Fibroblast of pulmonary artery (primary cell): ENCODE results near the gene LAMTOR3.
"Not testable (repeated sequence)": the region's sequence is repeated elsewhere in the genome, so short reads cannot be mapped to it uniquely, and the experiment has no call there.

ENCODE experiments used
- DNase-seq: peaks from one replicate; pipeline ENCODE4 v3.0.0-alpha.2; 2010; ENCODE audit warnings: low read depth
- H3K4me3 ChIP-seq: replicated peaks from 2 replicates; pipeline ENCODE4 v1.5.1; 2011; ENCODE audit warnings: low read depth, mild to moderate bottlenecking, control low read depth, low read length, moderate library complexity
- TF ChIP-seq, protein P1 (sequence below): IDR thresholded peaks from 2 replicates; pipeline ENCODE4 v1.5.1; 2011; ENCODE audit warnings: mild to moderate bottlenecking, control low read depth, low read length, inconsistent platforms; ENCODE audit errors: missing control alignments

LAMTOR3 gene

DNA sequence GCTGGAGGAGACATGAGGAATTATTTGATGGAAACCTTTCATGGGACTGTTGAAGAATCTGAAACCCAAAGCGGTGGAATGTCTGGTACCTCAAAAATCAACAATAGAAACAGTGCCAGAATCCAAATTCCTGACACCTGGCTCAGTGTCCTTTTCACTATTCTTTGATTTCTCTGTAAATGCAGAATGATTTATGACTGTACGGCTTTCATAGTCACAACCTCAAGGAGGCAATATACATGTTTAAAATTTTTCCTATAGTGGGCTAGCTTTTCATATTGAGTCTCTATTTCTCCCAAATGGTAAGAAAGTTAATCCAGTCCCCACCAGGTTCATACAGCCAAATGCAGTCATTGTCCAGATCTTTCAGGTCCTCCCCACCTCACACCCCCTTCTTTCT, 58.3 kb downstream of the LAMTOR3 start:
- no peak overlapping the region for H3K4me3 ChIP-seq
- no peak for DNase-seq
- TF ChIP-seq, protein P1, sequence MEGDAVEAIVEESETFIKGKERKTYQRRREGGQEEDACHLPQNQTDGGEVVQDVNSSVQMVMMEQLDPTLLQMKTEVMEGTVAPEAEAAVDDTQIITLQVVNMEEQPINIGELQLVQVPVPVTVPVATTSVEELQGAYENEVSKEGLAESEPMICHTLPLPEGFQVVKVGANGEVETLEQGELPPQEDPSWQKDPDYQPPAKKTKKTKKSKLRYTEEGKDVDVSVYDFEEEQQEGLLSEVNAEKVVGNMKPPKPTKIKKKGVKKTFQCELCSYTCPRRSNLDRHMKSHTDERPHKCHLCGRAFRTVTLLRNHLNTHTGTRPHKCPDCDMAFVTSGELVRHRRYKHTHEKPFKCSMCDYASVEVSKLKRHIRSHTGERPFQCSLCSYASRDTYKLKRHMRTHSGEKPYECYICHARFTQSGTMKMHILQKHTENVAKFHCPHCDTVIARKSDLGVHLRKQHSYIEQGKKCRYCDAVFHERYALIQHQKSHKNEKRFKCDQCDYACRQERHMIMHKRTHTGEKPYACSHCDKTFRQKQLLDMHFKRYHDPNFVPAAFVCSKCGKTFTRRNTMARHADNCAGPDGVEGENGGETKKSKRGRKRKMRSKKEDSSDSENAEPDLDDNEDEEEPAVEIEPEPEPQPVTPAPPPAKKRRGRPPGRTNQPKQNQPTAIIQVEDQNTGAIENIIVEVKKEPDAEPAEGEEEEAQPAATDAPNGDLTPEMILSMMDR, result no peak

DNA sequence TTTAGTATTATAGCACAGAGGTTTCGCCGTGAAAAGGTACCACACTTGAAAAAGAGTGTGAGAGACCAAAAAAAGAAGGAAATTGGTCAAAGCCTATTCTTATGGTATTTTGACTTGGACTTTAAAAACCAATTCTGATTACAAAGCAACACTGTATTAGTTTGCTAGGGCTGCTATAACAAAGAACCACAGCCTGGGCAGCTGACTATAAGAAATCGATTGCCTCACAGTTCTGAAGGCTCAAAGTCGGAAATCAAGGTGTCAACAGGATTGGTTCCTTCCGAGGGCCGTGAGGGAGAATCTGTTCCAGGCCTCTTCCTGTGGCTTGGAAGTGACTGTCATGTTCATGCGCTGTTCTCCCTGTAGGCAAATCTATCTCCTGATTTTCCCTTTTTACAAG, 59.7 kb downstream of the LAMTOR3 start:
- DNase-seq, result no peak
- TF ChIP-seq, protein P1, result no peak
- H3K4me3 ChIP-seq, result no peak overlapping the region

DNA sequence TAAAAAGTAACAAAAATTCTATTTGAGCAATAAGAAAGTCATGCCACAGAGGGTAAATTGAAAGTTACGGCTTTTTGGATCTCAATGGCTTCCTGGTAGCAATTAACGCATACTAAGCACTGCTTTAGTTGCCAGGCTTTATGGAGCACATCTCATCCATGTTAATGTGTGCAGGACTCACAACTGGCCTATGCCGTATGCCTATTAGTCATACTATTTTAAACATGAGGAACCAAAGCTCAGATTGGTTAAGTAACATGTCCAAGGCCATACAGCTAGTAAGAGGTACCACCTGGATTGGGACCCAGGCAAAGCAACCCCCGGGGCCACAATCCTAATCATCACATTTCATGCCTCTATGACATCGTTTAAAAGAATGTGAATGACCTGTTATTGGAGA, 60.5 kb downstream of the LAMTOR3 start:
- H3K4me3 ChIP-seq, result no peak overlapping the region
- DNase-seq, result no peak
- TF ChIP-seq, protein P1, result no peak

DNA sequence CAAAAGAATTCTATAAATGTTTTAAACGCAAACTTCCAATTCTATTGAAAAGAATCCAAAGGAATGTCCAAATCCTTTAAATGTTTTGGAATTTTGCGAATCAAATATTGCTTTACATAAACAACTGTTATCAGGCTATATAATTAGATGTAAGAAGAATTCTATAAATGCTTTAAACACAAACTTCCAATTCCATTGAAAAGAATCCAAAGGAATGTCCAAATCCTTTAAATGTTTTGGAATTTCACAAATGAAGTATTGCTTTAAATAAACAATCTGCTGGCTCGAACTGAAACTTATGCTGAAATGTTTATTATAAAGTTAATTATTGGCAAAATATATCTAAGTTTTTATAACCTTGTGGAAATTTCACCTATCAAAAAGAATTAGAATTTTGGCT, 61.5 kb downstream of the LAMTOR3 start:
- H3K4me3 ChIP-seq, result no peak overlapping the region
- no peak for DNase-seq
- TF ChIP-seq, protein P1, result no peak

DNA sequence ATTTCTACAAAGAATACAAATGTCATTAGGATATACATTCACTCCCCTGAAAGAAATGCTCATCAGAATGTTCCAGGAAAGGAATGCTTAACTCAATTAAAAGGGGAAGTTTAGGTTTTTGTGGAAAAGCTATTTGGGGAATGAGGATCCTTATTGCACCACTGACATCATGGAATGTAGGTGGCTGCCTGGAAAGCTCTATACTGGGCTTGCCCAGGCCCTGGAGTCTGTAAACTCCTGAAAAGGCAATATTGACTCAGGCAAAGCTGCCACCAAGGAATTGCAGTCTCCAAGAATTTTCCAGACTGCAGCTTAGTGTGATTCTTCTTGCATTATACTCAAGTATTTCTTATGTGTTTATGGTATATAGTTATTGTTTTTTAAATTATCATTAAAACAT, 61.9 kb downstream of the LAMTOR3 start:
- TF ChIP-seq, protein P1, result no peak
- H3K4me3 ChIP-seq, result no peak overlapping the region
- DNase-seq, result no peak

DNA sequence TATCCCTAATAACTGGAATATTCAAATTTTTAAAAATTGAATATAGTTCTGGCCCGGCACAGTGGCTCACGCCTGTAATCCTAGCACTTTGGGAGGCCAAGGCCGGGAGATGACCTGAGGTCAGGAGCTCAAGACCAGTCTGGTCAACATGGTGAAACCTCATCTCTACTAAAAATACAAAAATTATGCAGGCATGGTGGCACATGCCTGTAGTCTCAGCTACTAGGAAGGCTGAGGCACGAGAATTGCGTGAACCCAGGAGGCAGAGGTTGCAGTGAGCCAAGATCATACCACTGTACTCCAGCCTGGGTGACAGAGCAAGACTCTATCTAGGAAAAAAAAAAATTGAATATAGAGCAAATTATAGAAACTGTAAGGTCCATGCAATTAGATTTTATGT, 64.2 kb downstream of the LAMTOR3 start:
- not testable (repeated sequence) for H3K4me3 ChIP-seq, DNase-seq

DNA sequence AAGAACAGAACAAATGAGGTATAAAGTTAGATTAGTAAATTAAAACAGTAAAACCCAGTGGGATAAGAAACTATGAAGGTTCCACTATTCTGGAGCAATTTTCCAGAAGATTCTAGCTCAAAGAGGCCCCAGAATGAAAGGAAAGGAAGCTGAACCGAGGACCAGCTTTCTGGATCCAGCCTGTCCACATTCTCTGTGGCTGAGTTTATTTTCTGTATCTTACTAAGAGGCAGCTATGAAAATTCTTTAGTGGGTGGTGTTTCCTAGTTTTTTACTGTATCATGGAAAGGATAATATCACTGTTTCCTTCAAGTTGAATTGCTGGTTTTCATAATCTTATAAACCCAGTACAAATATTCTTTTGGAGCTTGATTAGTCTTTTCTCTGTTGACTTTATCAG, 65.8 kb downstream of the LAMTOR3 start:
- H3K4me3 ChIP-seq, result no peak overlapping the region
- TF ChIP-seq, protein P1, result no peak
- no peak for DNase-seq
